ENCODE measurements around the gene WFDC8.
"Not testable (repeated sequence)": the region's sequence is repeated elsewhere in the genome, so short reads cannot be mapped to it uniquely, and the experiment has no call there.

Gene WFDC8

DNA sequence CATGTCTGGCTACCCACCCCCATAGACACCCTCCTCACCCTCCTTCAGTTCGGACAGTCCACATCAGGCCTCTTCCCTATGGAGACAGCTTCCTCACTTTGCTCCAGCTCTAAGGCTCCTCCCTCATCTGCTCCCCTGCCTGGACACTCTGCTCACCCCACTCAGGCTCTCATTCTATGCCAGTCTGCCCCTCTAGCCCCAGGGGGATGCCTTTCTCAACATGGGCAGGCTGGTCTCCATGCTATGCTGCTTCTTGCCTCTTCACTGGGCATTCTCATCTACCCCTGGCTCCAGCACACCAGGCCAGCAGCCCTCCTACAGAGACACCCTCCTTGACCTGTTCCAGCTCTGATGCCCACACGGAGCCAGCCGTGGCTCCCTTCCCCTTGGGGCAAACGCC lies at the start of gene WFDC8:
WFDC8 (minus strand) TSS at position 101 of the 400 bp plus-strand sequence; CDS start at position 64, 37 bp downstream.
- no peak for DNase-seq (ENCODE audit: low read depth in 2 of 2)

DNA sequence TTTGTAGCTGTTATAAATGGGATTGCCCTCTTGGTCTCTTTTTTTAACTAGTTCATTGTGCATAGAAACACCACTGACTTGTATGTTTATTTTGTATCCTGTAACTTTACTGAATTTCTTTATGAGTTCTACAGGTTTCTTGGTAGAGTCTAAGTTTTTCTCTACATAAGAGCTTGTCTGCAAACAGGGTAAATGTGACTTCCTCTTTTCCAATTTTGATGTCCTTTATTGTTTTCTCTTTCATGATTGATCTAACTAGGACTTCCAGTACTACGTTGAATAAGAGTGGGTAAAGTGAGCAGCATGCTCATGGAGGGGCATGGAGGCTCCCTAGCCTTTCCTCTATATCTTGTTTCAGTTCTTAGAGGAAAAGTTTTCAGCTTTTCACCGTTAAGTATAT lies 47.5 kb upstream of the WFDC8 start:
- DNase-seq (ENCODE audit: low read depth in 2 of 2) = no peak

DNA sequence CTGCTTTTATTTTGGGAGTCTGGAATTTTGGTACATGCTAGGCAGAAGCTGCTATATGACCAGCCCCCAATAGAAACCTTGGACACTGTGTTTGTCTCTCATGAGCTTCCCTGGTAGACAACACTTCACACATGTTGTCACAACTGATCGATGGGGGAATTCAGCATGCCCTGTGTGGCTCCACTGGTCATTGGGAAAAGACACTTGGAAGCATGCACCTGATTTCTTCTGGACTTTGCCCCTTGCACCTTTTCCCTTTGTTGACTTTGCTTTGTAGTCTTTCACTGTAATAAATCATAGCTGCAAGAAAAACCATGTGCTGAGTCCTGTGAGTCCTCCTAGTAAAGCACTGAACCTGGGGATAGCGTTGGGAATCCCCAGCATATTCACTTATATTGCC lies 42.5 kb upstream of the WFDC8 start:
- DNase-seq (ENCODE audit: low read depth in 2 of 2) = no peak

DNA sequence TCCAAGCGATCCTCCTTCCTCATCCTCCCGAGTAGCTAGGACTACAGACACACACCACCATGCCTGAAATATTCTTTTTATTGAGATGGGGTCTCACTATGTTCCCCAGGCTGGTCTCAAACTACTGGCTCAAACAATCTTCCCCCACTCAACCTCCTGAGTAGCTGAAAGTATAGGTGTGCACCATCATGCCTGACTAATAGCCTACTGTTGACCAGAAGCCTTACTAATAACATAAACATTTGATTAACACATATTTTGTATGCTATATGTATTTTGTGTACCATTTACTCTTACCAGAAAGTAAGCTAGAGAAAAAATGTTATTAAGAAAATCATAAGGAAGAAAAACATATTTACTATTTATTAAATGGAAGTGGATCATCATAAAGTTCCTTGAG lies 38.5 kb upstream of the WFDC8 start:
- DNase-seq (ENCODE audit: low read depth in 2 of 2) = no peak

GRCh38 chr20:45612314-45612713 lies 33.2 kb upstream of the WFDC8 start:
- DNase-seq (ENCODE audit: low read depth in 2 of 2) = no peak

GRCh38 chr20:45611054-45611453 lies 32.0 kb upstream of the WFDC8 start:
- peak; percentile 50 to 60 for DNase-seq (ENCODE audit: low read depth in 2 of 2)

GRCh38 chr20:45607810-45608209 lies 28.7 kb upstream of the WFDC8 start:
- DNase-seq (ENCODE audit: low read depth in 2 of 2) = no peak

DNA sequence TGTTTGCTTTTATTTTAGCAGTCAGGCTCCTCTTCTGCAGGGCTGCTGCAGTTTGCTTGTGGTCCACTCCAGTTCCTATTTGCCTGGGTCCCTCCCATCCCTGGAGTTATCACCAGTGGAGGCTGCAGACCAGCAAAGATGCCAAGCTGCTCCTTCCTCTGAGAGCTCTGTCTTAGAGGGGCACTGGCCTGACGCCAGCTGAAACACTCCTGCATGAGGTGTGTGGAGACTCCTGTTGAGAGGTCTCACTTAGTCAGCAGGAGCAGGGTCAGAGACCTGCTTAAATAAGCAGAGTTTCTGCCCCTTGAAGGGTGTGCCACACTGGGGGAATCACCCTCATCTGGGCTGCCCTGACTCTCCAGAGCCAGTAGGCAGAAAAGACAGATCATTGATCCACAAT lies 16.2 kb upstream of the WFDC8 start:
- no peak for DNase-seq (ENCODE audit: low read depth in 2 of 2)

DNA sequence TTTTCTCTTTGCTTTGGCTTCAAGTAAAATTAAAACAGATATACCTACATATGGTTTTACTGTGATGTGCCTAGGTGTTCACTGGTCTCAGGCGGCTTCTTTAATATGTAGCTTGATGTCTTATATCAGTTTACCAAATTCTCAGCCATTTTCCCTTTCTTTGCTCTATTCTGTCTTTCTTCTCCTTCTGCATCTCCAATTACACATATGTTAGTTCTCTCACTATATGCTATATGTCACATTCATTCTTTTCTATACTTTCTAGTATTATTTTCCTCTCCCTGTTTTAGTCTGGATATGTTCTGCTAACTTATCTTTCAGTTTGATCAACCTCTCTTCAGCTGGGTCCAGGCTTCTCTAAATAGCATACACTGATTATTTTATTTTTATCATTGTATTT lies 14.4 kb upstream of the WFDC8 start:
- DNase-seq (ENCODE audit: low read depth in 2 of 2) = no peak

- peak in 1 of 2 donors; percentile 3 for DNase-seq (ENCODE audit: low read depth in 2 of 2)
Observed at GRCh38 chr20:45592574-45593189, 13.6 kb upstream of the WFDC8 start.

- DNase-seq (ENCODE audit: low read depth in 2 of 2) = no peak
Observed at GRCh38 chr20:45589725-45590124, 10.6 kb upstream of the WFDC8 start.

DNA sequence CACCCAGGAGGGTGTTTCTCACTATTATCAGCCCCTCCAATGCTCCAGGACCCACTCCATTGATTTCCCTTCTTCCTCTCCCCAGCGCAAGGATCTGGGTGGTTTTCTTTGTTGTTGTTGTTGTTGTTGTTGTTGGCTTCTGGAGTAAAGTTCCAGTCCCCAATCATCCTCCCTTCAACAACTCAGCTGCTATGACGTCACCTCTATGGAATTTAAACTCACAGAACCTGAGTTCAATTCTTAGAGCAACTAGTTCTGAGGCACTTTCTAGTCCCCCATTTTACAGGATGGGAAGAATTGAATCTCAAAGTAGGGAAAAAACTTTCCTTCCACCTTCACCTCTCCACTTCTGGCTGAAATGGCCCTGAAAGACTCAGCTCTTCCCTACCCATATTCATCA lies 9.7 kb upstream of the WFDC8 start:
- DNase-seq (ENCODE audit: low read depth in 2 of 2) = no peak

DNA sequence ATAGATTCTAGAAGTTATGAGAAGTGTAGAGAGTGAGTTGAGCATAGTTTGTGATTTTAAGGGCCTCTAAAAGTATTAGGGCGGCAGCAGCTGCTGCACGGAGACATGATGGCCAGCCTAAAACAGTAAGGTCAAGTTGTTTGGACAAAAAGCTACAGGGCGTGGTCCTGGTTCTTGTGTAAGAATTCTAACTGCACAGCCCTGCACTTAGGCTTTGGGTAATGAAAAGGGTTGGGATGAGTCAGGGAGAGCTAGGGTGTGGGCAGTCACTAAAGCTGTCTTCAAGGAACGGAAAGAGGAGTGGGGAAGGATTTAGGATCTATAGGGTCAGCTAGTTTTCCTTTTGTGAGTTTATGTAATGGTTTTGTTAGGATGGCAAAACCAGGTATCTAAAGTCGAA lies 6.9 kb upstream of the WFDC8 start:
- not testable (repeated sequence) for DNase-seq (ENCODE audit: low read depth in 2 of 2)

GRCh38 chr20:45584294-45584693 lies 5.2 kb upstream of the WFDC8 start:
- not testable (repeated sequence) for DNase-seq (ENCODE audit: low read depth in 2 of 2)

GRCh38 chr20:45583502-45583901 lies 4.4 kb upstream of the WFDC8 start:
- no peak for DNase-seq (ENCODE audit: low read depth in 2 of 2)

DNA sequence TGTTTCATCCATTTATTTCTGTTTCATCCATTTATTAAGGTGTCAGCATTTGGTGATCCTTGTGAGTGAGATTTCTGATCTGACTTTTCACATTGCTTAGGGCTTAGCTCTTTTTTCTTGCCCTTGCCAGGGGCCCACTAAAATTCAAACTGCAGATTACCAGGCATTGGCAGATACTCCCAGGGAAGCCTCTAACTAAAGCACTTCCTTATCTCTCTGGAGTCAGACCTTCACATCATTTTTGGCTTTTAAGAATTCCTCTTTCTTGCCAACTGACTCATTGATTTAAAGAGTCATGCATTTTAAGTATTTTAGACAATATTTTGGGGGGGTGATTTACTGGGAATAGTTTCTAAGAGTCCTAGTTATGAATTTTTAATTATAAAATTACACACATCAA lies 2.6 kb upstream of the WFDC8 start:
- no peak for DNase-seq (ENCODE audit: low read depth in 2 of 2)

DNA sequence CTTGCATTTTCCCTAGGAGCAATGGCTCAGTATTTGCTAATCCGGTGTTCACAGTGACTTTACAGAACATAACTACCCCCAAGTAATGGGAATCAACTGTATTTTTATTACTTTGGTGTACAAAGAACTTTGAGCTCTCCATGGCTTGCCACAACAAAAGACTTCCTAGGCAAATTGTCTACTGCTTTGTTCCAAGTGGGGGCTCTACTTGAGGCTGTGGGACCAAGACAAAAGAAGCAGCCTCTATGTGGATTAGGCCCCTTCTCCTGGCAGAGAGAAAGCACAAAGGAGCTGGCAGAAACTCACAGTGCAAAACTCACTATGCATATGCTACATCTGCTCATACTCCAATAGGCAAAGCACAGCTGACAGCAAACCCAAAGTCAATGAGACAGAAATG lies 853 bp downstream of the WFDC8 start:
- DNase-seq (ENCODE audit: low read depth in 2 of 2) = no peak

- no peak for DNase-seq (ENCODE audit: low read depth in 2 of 2)
Observed at GRCh38 chr20:45576995-45577394, 2.1 kb downstream of the WFDC8 start.

GRCh38 chr20:45575931-45576330 lies 3.2 kb downstream of the WFDC8 start:
- DNase-seq (ENCODE audit: low read depth in 2 of 2) = no peak

GRCh38 chr20:45569650-45570049 lies 9.4 kb downstream of the WFDC8 start:
- DNase-seq (ENCODE audit: low read depth in 2 of 2) = not testable (repeated sequence)

- no peak for DNase-seq (ENCODE audit: low read depth in 2 of 2)
Observed at GRCh38 chr20:45564760-45565276, 14.3 kb downstream of the WFDC8 start.

GRCh38 chr20:45555198-45555597 lies 23.9 kb downstream of the WFDC8 start:
- DNase-seq (ENCODE audit: low read depth in 2 of 2) = no peak

- DNase-seq (ENCODE audit: low read depth in 2 of 2) = no peak
Observed at GRCh38 chr20:45552456-45552855, 26.6 kb downstream of the WFDC8 start.

DNA sequence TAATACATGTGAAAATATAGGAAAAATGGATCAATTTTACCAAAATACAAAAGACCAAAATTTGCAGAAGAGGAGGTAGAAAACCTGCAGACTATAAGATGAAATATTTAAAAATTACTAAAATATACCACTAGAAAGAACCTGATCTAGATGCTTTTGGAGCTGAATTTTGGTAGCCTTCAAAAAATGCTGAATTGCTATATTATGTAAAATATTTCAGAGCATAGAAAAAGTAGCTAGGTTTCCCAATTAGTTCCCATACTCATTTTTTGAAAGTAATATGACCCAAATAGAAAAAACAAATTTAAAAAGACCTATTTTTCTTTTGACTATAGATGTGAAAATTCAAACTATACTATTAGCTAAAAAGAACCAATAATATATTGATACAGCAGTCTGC lies 28.3 kb downstream of the WFDC8 start:
- no peak for DNase-seq (ENCODE audit: low read depth in 2 of 2)
